ENCODE data around the gene TMEM170A.

The TMEM170A gene

GRCh38 chr16:75406943-75407342, 57.5 kb downstream of the TMEM170A start:
- Mint-ChIP-seq H3K36me3 (peaks cover 37% of the 10 kb centered on the region), H3K27ac (no peak overlapping the region), H3K4me1 (no peaks in the 10 kb centered on the region), H3K9me3 (no peaks in the 10 kb centered on the region), H3K4me3 (no peak overlapping the region), H3K27me3 (no peaks in the 10 kb centered on the region)
- no peak for ATAC-seq

- Mint-ChIP-seq H3K27ac (no peak overlapping the region), H3K4me1 (no peaks in the 10 kb centered on the region), H3K36me3 (peaks cover 27% of the 10 kb centered on the region), H3K27me3 (no peaks in the 10 kb centered on the region), H3K4me3 (no peak overlapping the region), H3K9me3 (no peaks in the 10 kb centered on the region)
- no peak for ATAC-seq
Observed at GRCh38 chr16:75402821-75403475, 61.5 kb downstream of the TMEM170A start.

GRCh38 chr16:75402159-75402820, 62.2 kb downstream of the TMEM170A start:
- H3K4me1 Mint-ChIP-seq: no peaks in the 10 kb centered on the region
- no peak overlapping the region for H3K4me3 Mint-ChIP-seq
- peaks cover 23% of the 10 kb centered on the region for H3K36me3 Mint-ChIP-seq
- no peak overlapping the region for H3K27ac Mint-ChIP-seq
- ATAC-seq: no peak
- no peaks in the 10 kb centered on the region for H3K27me3 Mint-ChIP-seq
- no peaks in the 10 kb centered on the region for H3K9me3 Mint-ChIP-seq

- Mint-ChIP-seq H3K4me1 (no peaks in the 10 kb centered on the region), H3K4me3 (no peak overlapping the region), H3K9me3 (no peaks in the 10 kb centered on the region), H3K36me3 (peaks cover 21% of the 10 kb centered on the region), H3K27me3 (no peaks in the 10 kb centered on the region), H3K27ac (no peak overlapping the region)
- ATAC-seq: no peak
Observed at GRCh38 chr16:75401691-75402090, 62.8 kb downstream of the TMEM170A start.

- H3K27ac Mint-ChIP-seq: no peak overlapping the region
- H3K27me3 Mint-ChIP-seq: no peaks in the 10 kb centered on the region
- H3K4me1 Mint-ChIP-seq: no peaks in the 10 kb centered on the region
- H3K36me3 Mint-ChIP-seq: peaks cover 43% of the 10 kb centered on the region
- no peak for ATAC-seq
- H3K9me3 Mint-ChIP-seq: no peaks in the 10 kb centered on the region
- H3K4me3 Mint-ChIP-seq: no peak overlapping the region
Observed at GRCh38 chr16:75398333-75398732, 66.2 kb downstream of the TMEM170A start.

- Mint-ChIP-seq H3K36me3 (peaks cover 60% of the 10 kb centered on the region), H3K27me3 (no peaks in the 10 kb centered on the region), H3K4me3 (no peak overlapping the region), H3K9me3 (no peaks in the 10 kb centered on the region), H3K27ac (no peak overlapping the region), H3K4me1 (no peaks in the 10 kb centered on the region)
- no peak for ATAC-seq
Observed at GRCh38 chr16:75394941-75395340, 69.5 kb downstream of the TMEM170A start.
